Measurements from ENCODE around the gene AUP1. TPM values are rescaled to one million over a fixed set of nuclear protein-coding genes. Genes with fewer than 3 reads are reported as not detected.

The AUP1 gene
- total and polyA plus RNA-seq, 9 of the 15 experiments (the other 6 are each of a cell fraction or from before 2014, with no cell fraction given) = 70.7 to 245 (median 165) TPM

- TF ChIP-seq MITF (IDR thresholded peaks at IDR 0.05) (no peak; the same call in 1 of the 2 replicates), E2F3 (CRISPR knock-in tag; IDR thresholded peaks at IDR 0.05) (no peak), SRF (CRISPR knock-in tag; IDR thresholded peaks at IDR 0.05) (peak in 1 of 2 experiments; percentile 59; a peak in 1 of 4 replicates), PTBP1 (IDR thresholded peaks at IDR 0.05; ENCODE audit: low read depth, low read length) (no peak), ZNF239 (CRISPR knock-in tag; IDR thresholded peaks at IDR 0.05) (no peak), NCOA1 (IDR thresholded peaks at IDR 0.05; ENCODE audit: low read depth) (peak; percentile 13; the same call in 1 of the 2 replicates), CREB3L1 (IDR thresholded peaks at IDR 0.05; ENCODE audit: borderline replicate concordance, low read depth) (peak; percentile 81), TEAD1 (CRISPR knock-in tag; IDR thresholded peaks at IDR 0.05) (peak; percentile 9 to 59; a peak in 3 of 4 replicates), NFIX (CRISPR knock-in tag; IDR thresholded peaks at IDR 0.05; ENCODE audit: low read depth) (no peak), YY1 (IDR thresholded peaks at IDR 0.05; ENCODE audit: borderline replicate concordance in 1 of 3, control insufficient read depth in 1 of 3, extremely low read depth in 1 of 3, insufficient read depth in 3 of 3, insufficient read length in 1 of 3, insufficient replicate concordance in 2 of 3, low read depth in 1 of 3, low read length in 2 of 3) (peak; percentile 83 to 97 (median 94)), RBM14 (IDR thresholded peaks at IDR 0.05; ENCODE audit: borderline replicate concordance, insufficient read depth, low read depth, low read length) (0 out of 2 replicates have a peak, but pooled peaks have one; percentile 28), FOXM1 (IDR thresholded peaks at IDR 0.05; ENCODE audit: low read depth) (no peak), FOXM1 (CRISPR knock-in tag; IDR thresholded peaks at IDR 0.05; ENCODE audit: low read depth) (no peak), HNRNPLL (IDR thresholded peaks at IDR 0.05; ENCODE audit: low read depth, low read length, poor library complexity, severe bottlenecking) (peak; percentile 65), FOXK2 (conservative IDR thresholded peaks at IDR 0.05 in 1 of 2, IDR thresholded peaks at IDR 0.05 in 1 of 2; ENCODE audit: low read depth in 2 of 2) (no peak; a peak in 1 of 4 replicates), BDP1 (IDR thresholded peaks at IDR 0.05; ENCODE audit: insufficient read depth, insufficient read length) (no peak), ZNF217 (CRISPR knock-in tag; IDR thresholded peaks at IDR 0.05) (no peak), NR2F6 (CRISPR knock-in tag; IDR thresholded peaks at IDR 0.05) (no peak), ZBTB26 (CRISPR knock-in tag; IDR thresholded peaks at IDR 0.05) (no peak), MAZ (CRISPR knock-in tag; conservative IDR thresholded peaks at IDR 0.05 in 1 of 2, IDR thresholded peaks at IDR 0.05 in 1 of 2) (peak in 1 of 2 experiments; percentile 80; a peak in 1 of 4 replicates), NCOR1 (IDR thresholded peaks at IDR 0.05) (no peak), ZNF561 (CRISPR knock-in tag; conservative IDR thresholded peaks at IDR 0.05) (no peak), KLF1 (tag; IDR thresholded peaks at IDR 0.05) (peak; percentile 59; the same call in 1 of the 2 replicates)
Measured at GRCh38 chr2:74529357-74530238, at the start of gene AUP1, which contains the start of gene HTRA2 (continued).

Measured in K562 (cell line).